WERI-Rb-1 (cell line): Measurements from ENCODE around the gene TP73.

Source experiments
- DNase-seq: peaks from one replicate; pipeline ENCODE4 v3.0.0-alpha.2; 2020
- H3K27ac ChIP-seq: fragments of 250-450 bp; sonication (Bioruptor Pico); 2 replicates; pipeline ENCODE4 v1.5.1; 2020; ENCODE audit warnings: mild to moderate bottlenecking, moderate library complexity
- H3K27me3 ChIP-seq: fragments of 250-450 bp; sonication (Bioruptor Pico); 2 replicates; pipeline ENCODE4 v1.5.1; 2021; ENCODE audit warnings: mild to moderate bottlenecking, low read depth, moderate library complexity; ENCODE audit not compliant: insufficient read depth, severe bottlenecking
- H3K36me3 ChIP-seq: fragments of 250-450 bp; sonication (Bioruptor Pico); 2 replicates; pipeline ENCODE4 v1.5.1; 2020; ENCODE audit warnings: mild to moderate bottlenecking, moderate library complexity
- H3K4me3 ChIP-seq: 2 replicates; pipeline ENCODE4 v1.5.1; 2011; ENCODE audit warnings: low read depth, mild to moderate bottlenecking, control low read depth, low read length
- H3K9me3 ChIP-seq: fragments of 250-450 bp; sonication (Bioruptor Pico); 2 replicates; pipeline ENCODE4 v1.5.1; 2021; ENCODE audit warnings: mild to moderate bottlenecking, moderate library complexity; ENCODE audit not compliant: severe bottlenecking
- TF ChIP-seq, protein P1 (sequence below): IDR thresholded peaks from 2 replicates; pipeline ENCODE4 v1.5.1; 2011; ENCODE audit warnings: low read depth, mild to moderate bottlenecking, control low read depth, inconsistent platforms, low read length

TP73 gene

DNA sequence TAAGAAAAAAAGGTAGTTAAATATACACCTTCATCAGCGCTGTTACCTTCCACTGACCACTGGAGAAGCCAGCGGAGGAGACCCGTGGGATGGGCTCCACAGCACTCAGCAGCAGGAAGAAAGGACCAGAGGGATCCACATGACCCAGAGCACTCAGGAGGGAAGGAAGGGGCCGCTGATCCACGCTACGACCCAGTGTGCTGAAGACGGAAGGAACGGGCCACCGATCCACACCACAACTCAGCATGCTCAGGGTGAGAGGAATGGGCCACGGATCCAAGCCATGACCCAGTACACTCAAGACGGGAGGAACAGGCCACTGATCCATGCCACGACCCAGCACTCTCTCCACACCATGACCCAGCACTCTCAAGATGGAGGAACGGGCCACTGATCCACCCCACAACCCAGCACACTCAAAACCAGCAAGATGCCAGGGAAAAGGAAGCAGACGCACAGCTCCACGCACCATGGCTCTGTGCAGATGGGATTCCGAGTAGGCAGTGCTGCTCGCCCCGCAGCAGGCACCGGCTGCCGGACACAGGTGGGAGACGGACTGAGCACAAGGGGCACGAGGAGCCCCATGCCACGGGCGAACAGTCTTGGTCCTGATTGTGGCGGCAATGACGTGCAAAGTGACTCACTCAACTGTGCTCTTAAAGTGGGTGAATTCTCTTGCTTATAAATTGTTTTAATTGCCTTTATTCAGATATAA, 11.1 kb upstream of the TP73 start:
- Histone ChIP-seq H3K27me3 (no peaks in the 10 kb centered on the region), H3K27ac (no peak overlapping the region), H3K9me3 (no peaks in the 10 kb centered on the region), H3K4me3 (no peak overlapping the region), H3K36me3 (peaks cover 46% of the 10 kb centered on the region)
- TF ChIP-seq, protein P1, sequence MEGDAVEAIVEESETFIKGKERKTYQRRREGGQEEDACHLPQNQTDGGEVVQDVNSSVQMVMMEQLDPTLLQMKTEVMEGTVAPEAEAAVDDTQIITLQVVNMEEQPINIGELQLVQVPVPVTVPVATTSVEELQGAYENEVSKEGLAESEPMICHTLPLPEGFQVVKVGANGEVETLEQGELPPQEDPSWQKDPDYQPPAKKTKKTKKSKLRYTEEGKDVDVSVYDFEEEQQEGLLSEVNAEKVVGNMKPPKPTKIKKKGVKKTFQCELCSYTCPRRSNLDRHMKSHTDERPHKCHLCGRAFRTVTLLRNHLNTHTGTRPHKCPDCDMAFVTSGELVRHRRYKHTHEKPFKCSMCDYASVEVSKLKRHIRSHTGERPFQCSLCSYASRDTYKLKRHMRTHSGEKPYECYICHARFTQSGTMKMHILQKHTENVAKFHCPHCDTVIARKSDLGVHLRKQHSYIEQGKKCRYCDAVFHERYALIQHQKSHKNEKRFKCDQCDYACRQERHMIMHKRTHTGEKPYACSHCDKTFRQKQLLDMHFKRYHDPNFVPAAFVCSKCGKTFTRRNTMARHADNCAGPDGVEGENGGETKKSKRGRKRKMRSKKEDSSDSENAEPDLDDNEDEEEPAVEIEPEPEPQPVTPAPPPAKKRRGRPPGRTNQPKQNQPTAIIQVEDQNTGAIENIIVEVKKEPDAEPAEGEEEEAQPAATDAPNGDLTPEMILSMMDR, result no peak
- DNase-seq, result no peak

DNA sequence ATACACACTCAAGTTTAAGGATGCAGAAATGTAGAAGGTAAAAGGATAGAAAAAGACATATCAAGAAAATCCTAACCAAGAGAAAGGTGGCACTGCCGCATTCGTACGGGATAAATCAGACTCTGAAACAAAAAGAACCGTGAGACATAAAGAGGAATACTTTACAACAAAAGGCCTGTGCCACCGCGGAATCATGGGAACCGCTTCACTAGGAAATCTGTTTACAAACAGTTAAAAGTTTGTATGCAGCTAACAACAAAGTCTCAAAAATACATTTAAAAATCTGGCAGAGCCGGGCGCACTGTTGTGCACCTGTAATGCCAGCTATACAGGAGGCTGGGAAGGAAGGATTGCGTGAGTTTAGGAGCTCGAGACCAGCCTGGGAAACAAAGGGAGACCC, 10.5 kb upstream of the TP73 start:
- TF ChIP-seq, protein P1, result no peak
- H3K9me3 ChIP-seq, result no peaks in the 10 kb centered on the region
- no peak overlapping the region for H3K4me3 ChIP-seq
- no peaks in the 10 kb centered on the region for H3K27me3 ChIP-seq
- peaks cover 47% of the 10 kb centered on the region for H3K36me3 ChIP-seq
- no peak for DNase-seq
- no peak overlapping the region for H3K27ac ChIP-seq

DNA sequence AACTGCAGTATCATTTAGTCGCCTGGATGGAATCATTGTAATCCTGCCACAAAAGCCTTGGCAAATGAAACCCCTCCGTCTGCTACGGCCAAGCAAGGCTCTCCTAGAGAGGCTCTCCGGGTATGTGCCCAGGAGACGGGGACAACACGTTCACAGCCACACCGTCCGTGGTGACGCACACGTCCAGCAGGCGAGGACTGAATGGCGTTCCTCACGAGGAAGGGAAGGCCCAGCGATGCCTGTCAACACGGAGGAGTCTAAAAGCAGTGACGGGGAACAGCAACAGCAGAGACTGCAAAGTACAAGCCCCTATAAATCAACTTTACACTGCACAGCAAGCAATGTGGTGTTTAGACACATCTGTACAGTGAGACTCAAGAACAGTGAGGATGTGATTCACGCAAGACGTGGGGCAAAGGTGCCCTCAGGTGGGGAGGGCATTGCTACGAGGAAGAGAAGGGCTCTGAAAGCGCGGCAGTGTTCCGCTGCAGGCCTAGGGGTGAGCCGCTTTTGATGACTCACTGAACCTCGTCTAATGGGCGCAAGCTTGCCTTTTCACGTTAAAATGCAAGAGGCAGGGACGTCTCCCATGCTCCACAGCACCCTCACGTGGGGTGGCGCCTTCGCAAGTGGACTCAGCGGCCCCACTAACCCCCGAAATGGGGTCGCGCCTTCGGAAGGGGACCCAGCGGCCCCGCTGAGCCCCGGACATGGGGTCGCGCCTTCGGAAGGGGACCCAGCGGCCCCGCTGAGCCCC, 9.2 kb upstream of the TP73 start:
- no peaks in the 10 kb centered on the region for H3K27me3 ChIP-seq
- no peak for DNase-seq
- no peak overlapping the region for H3K4me3 ChIP-seq
- H3K27ac ChIP-seq, result no peak overlapping the region
- TF ChIP-seq, protein P1, result no peak
- H3K36me3 ChIP-seq, result peaks cover 45% of the 10 kb centered on the region
- no peaks in the 10 kb centered on the region for H3K9me3 ChIP-seq

DNA sequence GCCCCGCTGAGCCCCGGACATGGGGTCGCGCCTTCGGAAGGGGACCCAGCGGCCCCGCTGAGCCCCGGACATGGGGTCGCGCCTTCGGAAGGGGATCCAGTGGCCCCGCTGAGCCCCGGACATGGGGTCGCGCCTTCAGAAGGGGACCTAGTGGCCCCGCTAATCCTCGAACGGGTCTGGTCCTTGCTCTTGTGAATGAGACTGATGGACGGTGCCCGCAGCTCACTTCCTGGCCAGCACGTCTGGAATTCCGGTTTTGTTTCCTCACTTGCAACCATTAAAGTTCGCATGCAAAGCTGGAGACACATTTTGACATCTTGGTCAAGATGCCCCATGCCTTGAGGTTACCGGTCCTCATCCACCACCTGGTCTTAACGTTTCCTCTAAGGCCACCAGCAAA, 8.0 kb upstream of the TP73 start:
- Histone ChIP-seq H3K27me3 (no peaks in the 10 kb centered on the region), H3K4me3 (no peak overlapping the region), H3K9me3 (no peaks in the 10 kb centered on the region), H3K27ac (no peak overlapping the region), H3K36me3 (peaks cover 40% of the 10 kb centered on the region)
- DNase-seq, result no peak
- TF ChIP-seq, protein P1, result no peak

DNA sequence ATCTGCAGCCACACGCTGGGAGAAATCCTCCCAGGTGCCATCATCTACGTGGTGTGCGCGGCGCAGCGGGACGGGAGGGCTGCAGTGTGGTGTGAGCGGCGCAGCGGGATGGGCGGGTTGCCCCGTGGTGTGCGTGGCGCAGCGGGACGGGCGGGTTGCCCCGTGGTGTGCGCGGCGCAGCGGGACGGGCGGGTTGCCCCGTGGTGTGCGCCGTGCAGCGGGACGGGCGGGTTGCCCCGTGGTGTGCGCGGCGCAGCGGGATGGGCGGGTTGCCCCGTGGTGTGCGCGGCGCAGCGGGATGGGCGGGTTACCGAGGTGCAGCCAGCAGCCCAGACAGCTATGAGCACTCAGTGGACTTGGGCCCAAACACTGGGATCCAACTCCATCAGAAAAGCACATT, 7.1 kb upstream of the TP73 start:
- Histone ChIP-seq H3K36me3 (peaks cover 37% of the 10 kb centered on the region), H3K27ac (no peak overlapping the region), H3K9me3 (no peaks in the 10 kb centered on the region), H3K4me3 (no peak overlapping the region), H3K27me3 (no peaks in the 10 kb centered on the region)
- DNase-seq, result no peak
- TF ChIP-seq, protein P1, result no peak
